IMR-90 (cell line): ENCODE measurements around the gene SLC2A14. TPM values are rescaled to one million over a fixed set of nuclear protein-coding genes. Genes with fewer than 3 reads are reported as not detected.

Experiments used
- ATAC-seq: fragments of 200-7000 bp; cut with Tn5 transposase; 2 replicates; pipeline ENCODE4 v1.9.1; 2020; ENCODE audit warnings: low read depth, mild to moderate bottlenecking, moderate library complexity
- BruUV-seq: library from RNA; stranded (reverse); fragments of 400-500 nt; replicated peaks from 2 replicates; lab custom pipeline; 2021; lab: Mats Ljungman, UMichigan
- CTCF ChIA-PET: fragments of 300-600 bp; formaldehyde crosslinking; extraction: SDS; loops from one replicate; lab custom pipeline; 2021; ENCODE audit warnings: antibody characterized with exemption; lab: Yijun Ruan, JAX
- POLR2A ChIA-PET: fragments of 300-600 bp; sonication (Branson Sonifier 250); formaldehyde crosslinking; loops from one replicate; lab custom pipeline; 2022; ENCODE audit warnings: antibody characterized with exemption; ENCODE audit not compliant: unreplicated experiment; lab: Charles Lee
- DNase-seq: peaks from one replicate; pipeline ENCODE4 v3.0.0; 2013
- H2AFZ ChIP-seq: replicated peaks from 2 replicates; pipeline ENCODE3; 2013; ENCODE audit warnings: low read length, mild to moderate bottlenecking; ENCODE audit not compliant: poor library complexity
- H2AK5ac ChIP-seq: 2 replicates; pipeline ENCODE4 v1.6.1; 2013; ENCODE audit warnings: low read depth, low read length, inconsistent platforms
- H2AK9ac ChIP-seq: replicated peaks from 2 replicates; pipeline ENCODE3; 2013; ENCODE audit warnings: mild to moderate bottlenecking, low read depth, low read length, moderate library complexity; ENCODE audit not compliant: poor library complexity
- H2BK120ac ChIP-seq: 2 replicates; pipeline ENCODE4 v1.6.1; 2013; ENCODE audit warnings: low read depth, low read length, inconsistent platforms
- H2BK15ac ChIP-seq: 3 replicates; pipeline ENCODE4 v1.6.1; 2013; ENCODE audit warnings: low read depth, low read length, inconsistent platforms
- H2BK20ac ChIP-seq: 2 replicates; pipeline ENCODE4 v1.6.1; 2013; ENCODE audit warnings: low read depth, mild to moderate bottlenecking, inconsistent platforms, low read length, moderate library complexity
- H2BK5ac ChIP-seq: 2 replicates; pipeline ENCODE4 v1.6.1; 2013; ENCODE audit warnings: mild to moderate bottlenecking, low read depth, low read length, inconsistent platforms; ENCODE audit not compliant: poor library complexity, severe bottlenecking
- H3K14ac ChIP-seq: replicated peaks from 2 replicates; pipeline ENCODE4 v1.6.1; 2013; ENCODE audit warnings: low read depth, low read length, inconsistent platforms
- H3K18ac ChIP-seq: 2 replicates; pipeline ENCODE4 v1.6.1; 2013; ENCODE audit warnings: low read depth, low read length, control low read depth
- H3K23ac ChIP-seq: 2 replicates; pipeline ENCODE4 v1.6.1; 2013; ENCODE audit warnings: low read depth, low read length, inconsistent platforms
- H3K27ac ChIP-seq: 2 replicates; pipeline ENCODE4 v1.5.1; 2013; ENCODE audit warnings: mild to moderate bottlenecking, control low read depth, low read length; ENCODE audit not compliant: insufficient read depth
- H3K27me3 ChIP-seq: 2 replicates; pipeline ENCODE4 v1.6.1; 2013; ENCODE audit warnings: low read length; ENCODE audit not compliant: control insufficient read depth, insufficient read depth
- H3K36me3 ChIP-seq: 2 replicates; pipeline ENCODE4 v1.6.1; 2013; ENCODE audit warnings: low read length, mixed read lengths; ENCODE audit not compliant: control insufficient read depth, insufficient read depth
- H3K4ac ChIP-seq: 2 replicates; pipeline ENCODE4 v1.6.1; 2013; ENCODE audit warnings: low read depth, low read length, inconsistent platforms
- H3K4me1 ChIP-seq: 2 replicates; pipeline ENCODE4 v1.6.1; 2013; ENCODE audit warnings: low read length, mixed read lengths; ENCODE audit not compliant: control insufficient read depth, insufficient read depth
- H3K4me2 ChIP-seq: 2 replicates; pipeline ENCODE4 v1.6.1; 2013; ENCODE audit warnings: low read depth, mild to moderate bottlenecking, control low read depth, low read length, moderate library complexity
- H3K4me3 ChIP-seq: 2 replicates; pipeline ENCODE4 v1.5.1; 2013; ENCODE audit warnings: low read depth, mild to moderate bottlenecking, control low read depth, low read length, moderate library complexity; ENCODE audit not compliant: insufficient read depth
- H3K56ac ChIP-seq: 2 replicates; pipeline ENCODE4 v1.6.1; 2013; ENCODE audit warnings: low read length, inconsistent platforms; ENCODE audit not compliant: insufficient read depth; ENCODE audit errors: extremely low read depth
- H3K79me1 ChIP-seq, 2 experiments: 2 replicates each; pipeline ENCODE4 v1.6.1; 2013; ENCODE audit warnings: low read length in 2 of 2, inconsistent platforms in 1 of 2, low read depth in 1 of 2
- H3K9ac ChIP-seq: 2 replicates; pipeline ENCODE4 v1.6.1; 2013; ENCODE audit warnings: low read depth, low read length, control low read depth
- H3K9me1 ChIP-seq: 2 replicates; pipeline ENCODE4 v1.6.1; 2013; ENCODE audit warnings: low read length, inconsistent platforms; ENCODE audit not compliant: insufficient read depth
- H3K9me3 ChIP-seq: 2 replicates; pipeline ENCODE4 v1.6.1; 2013; ENCODE audit warnings: low read length; ENCODE audit not compliant: control insufficient read depth, insufficient read depth
- H4K20me1 ChIP-seq: 2 replicates; pipeline ENCODE4 v1.6.1; 2013; ENCODE audit warnings: low read length, inconsistent platforms; ENCODE audit not compliant: insufficient read depth
- H4K5ac ChIP-seq: 2 replicates; pipeline ENCODE4 v1.6.1; 2013; ENCODE audit warnings: mild to moderate bottlenecking, low read depth, low read length, control low read depth
- H4K8ac ChIP-seq, 2 experiments: 2 replicates each; pipeline ENCODE4 v1.6.1; 2013; ENCODE audit warnings: low read depth in 2 of 2, low read length in 2 of 2, control low read depth in 1 of 2, inconsistent platforms in 1 of 2
- H4K91ac ChIP-seq: 2 replicates; pipeline ENCODE4 v1.6.1; 2013; ENCODE audit warnings: low read depth, low read length, inconsistent platforms; ENCODE audit not compliant: insufficient read depth
- MXI1 ChIP-seq: IDR thresholded peaks from 2 replicates; pipeline ENCODE4 v1.6.1; 2012; ENCODE audit warnings: low read depth, mild to moderate bottlenecking, low read length, moderate library complexity, borderline replicate concordance
- NFE2L2 ChIP-seq: fragments of 150-350 bp; IDR thresholded peaks from 2 replicates; pipeline ENCODE4 v1.6.1; 2016; ENCODE audit warnings: low read depth, mild to moderate bottlenecking, low read length
- POLR2A ChIP-seq: IDR thresholded peaks from 2 replicates; pipeline ENCODE4 v1.6.1; 2012; ENCODE audit warnings: mild to moderate bottlenecking, low read depth, low read length
- RCOR1 ChIP-seq: IDR thresholded peaks from 2 replicates; pipeline ENCODE4 v1.6.1; 2012; ENCODE audit warnings: mild to moderate bottlenecking, low read length, improper control_type of control experiment; ENCODE audit not compliant: insufficient replicate concordance
- RFX5 ChIP-seq: IDR thresholded peaks from 2 replicates; pipeline ENCODE4 v1.8.0; 2012; ENCODE audit warnings: low read depth, mild to moderate bottlenecking, low read length, moderate library complexity
- WGBS, 2 experiments: methylation state at CpG; one replicate each; pipeline versions ENCODE4 v1.1.5 to v1.1.7; 2013; ENCODE audit warnings: missing lambda C conversion rate in 2 of 2; ENCODE audit not compliant: insufficient read length in 1 of 2; ENCODE audit errors: extremely low coverage in 2 of 2; 5-methylcytosine and 5-hydroxymethylcytosine counted together
- dilution Hi-C: fragments of 300-500 bp; cut with HindIII; formaldehyde crosslinking; loops from one replicate; pipeline ENCODE4 v1.14.3; 2018; ENCODE audit warnings: low sequenced_read_pairs; ENCODE audit not compliant: unreplicated experiment
- in situ Hi-C: fragments of 300-500 bp; cut with MboI; formaldehyde crosslinking; loops from 3 replicates; pipeline ENCODE4 v1.14.3; 2019; ENCODE audit warnings: low sequenced_read_pairs, inconsistent platforms, mixed read lengths
- intact Hi-C: fragments of 100-400 bp; cut with micrococcal nuclease; formaldehyde crosslinking; loops from 2 replicates; pipeline ENCODE4 v1.10.0; 2022
- polyA plus RNA-seq, 3 experiments: library from polyadenylated mRNA; depleted of rRNA; stranded (reverse); fragments of >200 nt; gene quantifications; 2 replicates each; pipeline ENCODE4 v1.2.3, GENCODE V29; 2012; ENCODE audit warnings: low replicate concordance in 1 of 3
- total RNA-seq: library from RNA; depleted of rRNA; stranded (reverse); fragments of >200 nt; gene quantifications from 2 replicates; pipeline ENCODE4 v1.2.3, GENCODE V29; 2012

The SLC2A14 gene
- total and polyA plus RNA-seq, 2 of the 4 experiments (the other 2 are of a cell fraction) = 0.05 TPM; not detected in 1

DNA sequence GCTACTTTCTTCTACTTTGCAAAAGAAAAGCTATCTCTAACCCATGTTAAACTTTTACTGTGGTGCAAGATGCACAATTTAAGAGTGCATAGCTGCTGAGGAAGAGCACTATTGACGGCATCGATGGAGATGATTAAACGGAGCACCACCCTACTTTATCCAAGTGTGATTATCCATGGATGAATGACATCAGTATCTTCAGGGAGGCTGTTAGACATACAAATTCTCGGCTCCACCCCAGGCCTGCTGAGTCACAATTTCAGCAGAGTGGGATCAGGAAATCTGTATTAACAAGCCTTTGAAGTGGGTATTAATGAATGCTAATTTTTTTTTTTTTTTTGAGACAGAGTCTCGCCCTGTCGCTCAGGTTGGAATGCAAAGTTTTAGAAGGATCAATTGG, 16.2 kb downstream of the SLC2A14 start:
- H3K79me1 ChIP-seq = no peaks in the 10 kb centered on the region
- POLR2A ChIA-PET = no interaction called here

More for the DNA sequence above, 16.2 kb downstream of the SLC2A14 start:
- Histone ChIP-seq H3K4me3 (no peak overlapping the region), H3K9ac (no peak overlapping the region), H2AK9ac (no peak overlapping the region), H3K18ac (no peak overlapping the region), H4K8ac (no peak overlapping the region), H3K23ac (no peak overlapping the region), H3K9me1 (no peaks in the 10 kb centered on the region), H2AFZ (no peak overlapping the region), H4K20me1 (peaks cover 7% of the 10 kb centered on the region; the same call in 1 of the 2 replicates), H3K9me3 (no peaks in the 10 kb centered on the region), H3K4me1 (peaks cover 3% of the 10 kb centered on the region), H2BK5ac (no peak overlapping the region), H3K4me2 (no peak overlapping the region), H2BK15ac (no peak overlapping the region), H3K27me3 (no peaks in the 10 kb centered on the region), H3K4ac (no peak overlapping the region), H4K91ac (no peak overlapping the region), H3K27ac (no peak overlapping the region), H3K36me3 (no peaks in the 10 kb centered on the region), H2AK5ac (no peak overlapping the region), H2BK120ac (no peak overlapping the region), H3K14ac (no peak overlapping the region), H2BK20ac (no peak overlapping the region), H4K5ac (no peak overlapping the region), H3K56ac (no peak overlapping the region)
- BruUV-seq = no TSS peak
- dilution Hi-C loops (no loop called here), intact Hi-C loops (no loop called here), in situ Hi-C loops (loop anchor here (10.0 kb wide), 1 partner anchor 138 kb away; no protein-coding TSS in a partner anchor)
- ATAC-seq (no peak), DNase-seq (peak; percentile 31)
- WGBS, 2 experiments = no CpG with 5 or more reads among the region's 6 CpGs
- CTCF ChIA-PET = no interaction called here
- no peak for TF ChIP-seq RCOR1
- TF ChIP-seq POLR2A = no peak
- no peak for TF ChIP-seq RFX5
- no peak for TF ChIP-seq NFE2L2
- no peak for TF ChIP-seq MXI1
